Measurements from ENCODE around the gene HECTD2.

DNA sequence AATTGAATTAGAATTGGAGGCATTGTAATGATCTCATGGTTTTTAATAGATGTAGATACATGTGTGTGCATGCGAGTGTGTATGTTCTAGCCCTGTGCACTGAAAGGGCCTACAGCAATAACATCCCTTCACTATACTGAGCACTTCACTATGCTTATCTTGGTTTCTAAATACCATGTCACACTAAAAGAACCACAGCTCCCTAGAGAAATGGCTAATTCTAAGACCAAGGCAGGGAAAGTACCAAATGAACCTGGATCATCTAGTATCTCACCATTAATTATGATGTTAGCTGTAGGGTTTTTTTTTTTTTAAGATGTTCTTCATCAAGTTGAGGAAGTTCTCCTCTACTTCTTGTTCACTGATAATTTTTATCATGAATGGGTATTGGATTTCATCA lies 55.1 kb downstream of the HECTD2 start:
- no peak for TF ChIP-seq POLR2AphosphoS5 (IDR thresholded peaks at IDR 0.05; ENCODE audit: low read depth, low read length)
- TF ChIP-seq, protein P1, sequence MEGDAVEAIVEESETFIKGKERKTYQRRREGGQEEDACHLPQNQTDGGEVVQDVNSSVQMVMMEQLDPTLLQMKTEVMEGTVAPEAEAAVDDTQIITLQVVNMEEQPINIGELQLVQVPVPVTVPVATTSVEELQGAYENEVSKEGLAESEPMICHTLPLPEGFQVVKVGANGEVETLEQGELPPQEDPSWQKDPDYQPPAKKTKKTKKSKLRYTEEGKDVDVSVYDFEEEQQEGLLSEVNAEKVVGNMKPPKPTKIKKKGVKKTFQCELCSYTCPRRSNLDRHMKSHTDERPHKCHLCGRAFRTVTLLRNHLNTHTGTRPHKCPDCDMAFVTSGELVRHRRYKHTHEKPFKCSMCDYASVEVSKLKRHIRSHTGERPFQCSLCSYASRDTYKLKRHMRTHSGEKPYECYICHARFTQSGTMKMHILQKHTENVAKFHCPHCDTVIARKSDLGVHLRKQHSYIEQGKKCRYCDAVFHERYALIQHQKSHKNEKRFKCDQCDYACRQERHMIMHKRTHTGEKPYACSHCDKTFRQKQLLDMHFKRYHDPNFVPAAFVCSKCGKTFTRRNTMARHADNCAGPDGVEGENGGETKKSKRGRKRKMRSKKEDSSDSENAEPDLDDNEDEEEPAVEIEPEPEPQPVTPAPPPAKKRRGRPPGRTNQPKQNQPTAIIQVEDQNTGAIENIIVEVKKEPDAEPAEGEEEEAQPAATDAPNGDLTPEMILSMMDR (IDR thresholded peaks at IDR 0.05): no peak
- TF ChIP-seq, protein P2, sequence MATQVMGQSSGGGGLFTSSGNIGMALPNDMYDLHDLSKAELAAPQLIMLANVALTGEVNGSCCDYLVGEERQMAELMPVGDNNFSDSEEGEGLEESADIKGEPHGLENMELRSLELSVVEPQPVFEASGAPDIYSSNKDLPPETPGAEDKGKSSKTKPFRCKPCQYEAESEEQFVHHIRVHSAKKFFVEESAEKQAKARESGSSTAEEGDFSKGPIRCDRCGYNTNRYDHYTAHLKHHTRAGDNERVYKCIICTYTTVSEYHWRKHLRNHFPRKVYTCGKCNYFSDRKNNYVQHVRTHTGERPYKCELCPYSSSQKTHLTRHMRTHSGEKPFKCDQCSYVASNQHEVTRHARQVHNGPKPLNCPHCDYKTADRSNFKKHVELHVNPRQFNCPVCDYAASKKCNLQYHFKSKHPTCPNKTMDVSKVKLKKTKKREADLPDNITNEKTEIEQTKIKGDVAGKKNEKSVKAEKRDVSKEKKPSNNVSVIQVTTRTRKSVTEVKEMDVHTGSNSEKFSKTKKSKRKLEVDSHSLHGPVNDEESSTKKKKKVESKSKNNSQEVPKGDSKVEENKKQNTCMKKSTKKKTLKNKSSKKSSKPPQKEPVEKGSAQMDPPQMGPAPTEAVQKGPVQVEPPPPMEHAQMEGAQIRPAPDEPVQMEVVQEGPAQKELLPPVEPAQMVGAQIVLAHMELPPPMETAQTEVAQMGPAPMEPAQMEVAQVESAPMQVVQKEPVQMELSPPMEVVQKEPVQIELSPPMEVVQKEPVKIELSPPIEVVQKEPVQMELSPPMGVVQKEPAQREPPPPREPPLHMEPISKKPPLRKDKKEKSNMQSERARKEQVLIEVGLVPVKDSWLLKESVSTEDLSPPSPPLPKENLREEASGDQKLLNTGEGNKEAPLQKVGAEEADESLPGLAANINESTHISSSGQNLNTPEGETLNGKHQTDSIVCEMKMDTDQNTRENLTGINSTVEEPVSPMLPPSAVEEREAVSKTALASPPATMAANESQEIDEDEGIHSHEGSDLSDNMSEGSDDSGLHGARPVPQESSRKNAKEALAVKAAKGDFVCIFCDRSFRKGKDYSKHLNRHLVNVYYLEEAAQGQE (IDR thresholded peaks at IDR 0.05; ENCODE audit: insufficient read depth in 1 of 2, low read depth in 2 of 2, low read length in 1 of 2): no peak
- no peak for TF ChIP-seq SIN3A (IDR thresholded peaks at IDR 0.05; ENCODE audit: borderline replicate concordance, insufficient read depth, low read depth, low read length)
